Fibroblast of skin of scalp (primary cell): ENCODE results near the gene SLC23A2.
"Not testable (repeated sequence)": the region's sequence is repeated elsewhere in the genome, so short reads cannot be mapped to it uniquely, and the experiment has no call there.

Experiments
- DNase-seq: peaks from one replicate; pipeline ENCODE4 v3.0.0-alpha.2; 2013

Gene SLC23A2

GRCh38 chr20:5005326-5005725, 4.0 kb upstream of the SLC23A2 start:
- no peak for DNase-seq

GRCh38 chr20:5004825-5005224, 3.5 kb upstream of the SLC23A2 start:
- not testable (repeated sequence) for DNase-seq

GRCh38 chr20:5003626-5004025, 2.3 kb upstream of the SLC23A2 start:
- no peak for DNase-seq

- no peak for DNase-seq
These were observed 735 bp upstream of the SLC23A2 start for GRCh38 chr20:5002077-5002413.

GRCh38 chr20:5000263-5001173, 792 bp downstream of the SLC23A2 start:
- DNase-seq, result no peak

- DNase-seq, result no peak
These were observed 1.5 kb downstream of the SLC23A2 start for GRCh38 chr20:4999788-5000187.

- no peak for DNase-seq
These were observed 3.1 kb downstream of the SLC23A2 start for GRCh38 chr20:4998160-4998651.

GRCh38 chr20:4997222-4997621, 4.1 kb downstream of the SLC23A2 start:
- DNase-seq, result peak; percentile 65

- no peak for DNase-seq
These were observed 11.7 kb downstream of the SLC23A2 start for GRCh38 chr20:4989570-4989969.

- no peak for DNase-seq
These were observed 14.2 kb downstream of the SLC23A2 start for GRCh38 chr20:4987130-4987529.

- DNase-seq, result peak; percentile 46
These were observed 15.7 kb downstream of the SLC23A2 start for GRCh38 chr20:4985658-4986057.

- DNase-seq, result no peak
These were observed 19.0 kb downstream of the SLC23A2 start for GRCh38 chr20:4982281-4982680.

GRCh38 chr20:4979841-4980410, 21.4 kb downstream of the SLC23A2 start:
- no peak for DNase-seq

- no peak for DNase-seq
These were observed 23.0 kb downstream of the SLC23A2 start for GRCh38 chr20:4978050-4978918.

- DNase-seq, result not testable (repeated sequence)
These were observed 25.3 kb downstream of the SLC23A2 start for GRCh38 chr20:4976014-4976413.

GRCh38 chr20:4973330-4974097, 27.8 kb downstream of the SLC23A2 start:
- DNase-seq, result peak; percentile 85

- no peak for DNase-seq
These were observed 28.6 kb downstream of the SLC23A2 start for GRCh38 chr20:4972506-4973251.

- no peak for DNase-seq
These were observed 30.2 kb downstream of the SLC23A2 start for GRCh38 chr20:4971064-4971463.

- DNase-seq, result no peak
These were observed 33.4 kb downstream of the SLC23A2 start for GRCh38 chr20:4967752-4968477.

- no peak for DNase-seq
These were observed 34.2 kb downstream of the SLC23A2 start for GRCh38 chr20:4966826-4967751.
